Ovary (tissue), 3 donors: Measurements from ENCODE around the gene GSTA3.
"Not testable (repeated sequence)": the region's sequence is repeated elsewhere in the genome, so short reads cannot be mapped to it uniquely, and the experiment has no call there.

ENCODE experiments used
- CTCF ChIP-seq, 3 donors: fragments of 450-650 bp in 2 of 3; fragments of 200-600 bp in 1 of 3; IDR thresholded peaks; one replicate each; pipeline versions ENCODE4 v1.5.1 to v1.8.0; 2016 to 2022; ENCODE audit warnings: antibody characterized with exemption in 3 of 3, mild to moderate bottlenecking in 1 of 3
- EP300 ChIP-seq: sonication (generic); formaldehyde crosslinking; IDR thresholded peaks from one replicate; pipeline ENCODE4 v1.6.1; 2017; ENCODE audit warnings: antibody characterized with exemption
- POLR2A ChIP-seq: fragments of 450-650 bp; IDR thresholded peaks from one replicate; pipeline ENCODE4 v1.6.1; 2017; ENCODE audit warnings: antibody characterized with exemption, mild to moderate bottlenecking, moderate library complexity
- donor health status: DM: no; HTN: no; CAD: no.

DNA sequence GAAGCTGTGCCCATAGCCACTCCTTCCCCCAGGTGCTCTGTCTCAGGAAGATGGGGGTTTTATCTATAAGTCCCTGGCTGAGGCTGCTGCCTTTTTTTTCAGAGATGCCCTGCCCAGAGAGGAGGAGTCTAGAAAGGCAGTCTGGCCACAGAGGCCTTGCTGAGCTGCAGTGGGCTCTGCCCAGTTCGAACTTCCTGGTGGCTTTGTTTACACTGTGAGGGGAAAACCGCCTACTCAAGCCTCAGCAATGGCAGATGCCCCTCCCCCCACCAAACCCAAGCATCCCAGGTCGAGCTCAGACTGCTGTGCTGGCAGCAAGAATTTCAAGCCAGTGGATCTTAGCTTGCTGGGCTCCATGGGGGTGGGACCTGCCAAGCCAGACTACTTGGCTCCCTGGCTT, 53.4 kb downstream of the GSTA3 start:
- not testable (repeated sequence) for TF ChIP-seq CTCF (IDR thresholded peaks at IDR 0.05); POLR2A; EP300
